ENCODE measurements around the gene NOL3.

The NOL3 gene

DNA sequence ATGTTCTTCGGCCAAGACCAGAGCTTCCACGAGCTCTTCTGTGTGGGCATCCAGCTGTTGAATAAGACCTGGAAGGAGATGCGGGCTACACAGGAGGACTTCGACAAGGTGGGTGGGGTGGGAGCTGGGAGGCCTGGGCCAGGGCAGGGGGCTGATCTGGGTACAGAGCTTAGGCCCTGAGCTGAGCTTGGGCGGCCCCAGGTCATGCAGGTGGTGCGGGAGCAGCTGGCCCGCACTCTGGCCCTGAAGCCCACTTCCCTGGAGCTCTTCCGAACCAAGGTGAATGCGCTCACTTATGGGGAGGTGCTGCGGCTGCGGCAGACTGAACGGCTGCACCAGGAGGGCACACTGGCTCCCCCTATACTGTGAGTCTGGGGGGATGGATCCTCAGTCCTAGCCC, 32.1 kb downstream of the NOL3 start:
- Histone ChIP-seq H3K4me3 (IDR thresholded peaks at IDR 0.05; ENCODE audit: insufficient read depth, low read depth, low read length) (no peak overlapping the region), H3K4me1 (ENCODE audit: low read depth, poor library complexity, severe bottlenecking) (no peaks in the 10 kb centered on the region), H3K4me2 (no peak overlapping the region), H2AFZ (ENCODE audit: low read depth) (no peak overlapping the region), H3K27me3 (ENCODE audit: insufficient read depth, low read depth) (no peaks in the 10 kb centered on the region), H3K79me2 (ENCODE audit: insufficient read depth, low read depth) (no peaks in the 10 kb centered on the region), H3K27ac (no peak overlapping the region), H4K20me1 (ENCODE audit: insufficient read depth) (no peaks in the 10 kb centered on the region), H3K36me3 (ENCODE audit: insufficient read depth) (no peaks in the 10 kb centered on the region), H3K9ac (no peak overlapping the region)
- TF ChIP-seq, protein P1, sequence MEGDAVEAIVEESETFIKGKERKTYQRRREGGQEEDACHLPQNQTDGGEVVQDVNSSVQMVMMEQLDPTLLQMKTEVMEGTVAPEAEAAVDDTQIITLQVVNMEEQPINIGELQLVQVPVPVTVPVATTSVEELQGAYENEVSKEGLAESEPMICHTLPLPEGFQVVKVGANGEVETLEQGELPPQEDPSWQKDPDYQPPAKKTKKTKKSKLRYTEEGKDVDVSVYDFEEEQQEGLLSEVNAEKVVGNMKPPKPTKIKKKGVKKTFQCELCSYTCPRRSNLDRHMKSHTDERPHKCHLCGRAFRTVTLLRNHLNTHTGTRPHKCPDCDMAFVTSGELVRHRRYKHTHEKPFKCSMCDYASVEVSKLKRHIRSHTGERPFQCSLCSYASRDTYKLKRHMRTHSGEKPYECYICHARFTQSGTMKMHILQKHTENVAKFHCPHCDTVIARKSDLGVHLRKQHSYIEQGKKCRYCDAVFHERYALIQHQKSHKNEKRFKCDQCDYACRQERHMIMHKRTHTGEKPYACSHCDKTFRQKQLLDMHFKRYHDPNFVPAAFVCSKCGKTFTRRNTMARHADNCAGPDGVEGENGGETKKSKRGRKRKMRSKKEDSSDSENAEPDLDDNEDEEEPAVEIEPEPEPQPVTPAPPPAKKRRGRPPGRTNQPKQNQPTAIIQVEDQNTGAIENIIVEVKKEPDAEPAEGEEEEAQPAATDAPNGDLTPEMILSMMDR (conservative IDR thresholded peaks at IDR 0.05; ENCODE audit: low read depth, low read length), result no peak

DNA sequence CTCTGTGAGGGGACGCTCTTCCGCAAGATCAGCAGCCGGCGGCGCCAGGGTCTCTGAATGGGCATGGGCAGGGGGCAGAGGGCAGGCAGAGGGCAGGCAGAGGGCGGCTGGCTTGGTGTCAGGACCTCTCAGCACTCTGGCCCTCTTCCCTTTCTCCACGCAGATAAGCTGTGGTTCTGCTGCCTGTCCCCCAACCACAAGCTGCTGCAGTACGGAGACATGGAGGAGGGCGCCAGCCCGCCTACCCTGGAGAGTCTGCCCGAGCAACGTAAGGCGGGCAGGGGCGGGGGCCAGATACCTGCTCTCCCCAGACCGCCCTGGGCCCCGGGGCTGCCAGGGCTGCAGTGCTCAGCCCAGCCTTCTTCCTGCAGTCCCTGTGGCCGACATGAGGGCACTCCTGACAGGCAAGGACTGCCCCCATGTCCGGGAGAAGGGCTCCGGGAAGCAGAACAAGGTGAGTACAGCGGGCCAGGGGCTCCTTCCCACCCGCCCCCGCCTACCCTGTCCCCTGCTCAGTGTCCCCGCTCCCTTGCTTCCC, 32.7 kb downstream of the NOL3 start:
- Histone ChIP-seq H3K27me3 (ENCODE audit: insufficient read depth, low read depth) (no peaks in the 10 kb centered on the region), H3K27ac (no peak overlapping the region), H2AFZ (ENCODE audit: low read depth) (no peak overlapping the region), H3K9ac (no peak overlapping the region), H3K4me1 (ENCODE audit: low read depth, poor library complexity, severe bottlenecking) (no peaks in the 10 kb centered on the region), H3K79me2 (ENCODE audit: insufficient read depth, low read depth) (no peaks in the 10 kb centered on the region), H4K20me1 (ENCODE audit: insufficient read depth) (no peaks in the 10 kb centered on the region), H3K4me2 (no peak overlapping the region), H3K36me3 (ENCODE audit: insufficient read depth) (no peaks in the 10 kb centered on the region), H3K4me3 (IDR thresholded peaks at IDR 0.05; ENCODE audit: insufficient read depth, low read depth, low read length) (no peak overlapping the region)
- TF ChIP-seq, protein P1 (conservative IDR thresholded peaks at IDR 0.05; ENCODE audit: low read depth, low read length), result no peak

DNA sequence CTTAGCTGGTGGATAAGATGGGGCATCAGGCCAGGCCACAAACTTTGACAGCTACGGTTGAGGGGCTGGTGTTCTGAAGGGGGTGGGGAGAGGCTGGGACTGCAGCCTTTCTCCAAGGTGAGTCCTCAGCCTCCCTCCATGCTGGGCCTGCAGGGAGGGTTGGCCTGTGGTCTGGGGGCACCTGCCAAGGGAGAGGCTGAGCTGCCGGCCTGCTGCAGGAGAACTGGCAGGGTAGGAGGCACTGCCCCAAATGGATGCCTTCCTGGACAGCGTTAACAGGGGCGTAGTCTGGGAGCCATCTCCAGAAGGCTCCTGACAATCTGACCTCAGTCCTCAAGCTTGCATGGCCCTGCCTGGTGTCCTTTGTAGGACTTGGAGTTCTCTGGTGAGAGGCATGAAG, 33.7 kb downstream of the NOL3 start:
- no peaks in the 10 kb centered on the region for H3K36me3 ChIP-seq (ENCODE audit: insufficient read depth)
- H3K9ac ChIP-seq, result no peak overlapping the region
- no peaks in the 10 kb centered on the region for H3K27me3 ChIP-seq (ENCODE audit: insufficient read depth, low read depth)

DNA sequence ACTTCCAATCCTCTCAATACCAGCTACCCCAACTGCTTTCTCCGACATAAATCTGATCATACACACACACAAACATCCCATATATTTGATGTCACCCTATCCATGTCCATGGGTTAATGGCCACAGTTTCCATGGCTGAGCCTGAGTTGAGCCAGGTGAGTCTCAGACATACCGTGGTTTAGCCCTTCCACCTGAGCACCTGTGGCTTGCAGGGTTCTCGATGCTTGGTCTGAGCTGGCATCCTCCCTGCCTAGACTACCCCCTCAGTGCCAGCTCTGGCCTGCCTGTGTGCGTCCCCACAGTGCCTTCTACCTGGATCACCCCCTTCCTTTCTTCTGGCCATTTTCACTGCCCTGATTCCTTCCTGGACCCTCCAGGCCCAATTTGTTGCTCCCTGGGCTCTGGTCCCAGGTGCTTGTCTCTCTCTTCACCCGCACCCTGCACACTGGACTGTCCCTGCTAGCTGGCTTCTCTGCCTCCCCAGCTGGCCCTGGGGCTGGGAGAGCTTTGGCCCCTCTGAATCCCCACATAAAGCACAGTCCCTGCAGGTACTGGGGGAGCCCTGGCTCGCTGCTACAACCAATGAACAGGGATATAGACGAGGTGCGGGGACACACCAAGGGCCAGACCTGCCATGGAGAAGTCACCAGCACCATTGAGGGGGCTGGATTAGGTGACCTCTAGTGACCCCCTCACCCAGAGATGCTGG, 35.9 kb downstream of the NOL3 start:
- Histone ChIP-seq H3K4me2 (no peak overlapping the region), H3K4me3 (IDR thresholded peaks at IDR 0.05; ENCODE audit: insufficient read depth, low read depth, low read length) (no peak overlapping the region), H4K20me1 (ENCODE audit: insufficient read depth) (no peaks in the 10 kb centered on the region), H3K27me3 (ENCODE audit: insufficient read depth, low read depth) (no peaks in the 10 kb centered on the region), H2AFZ (ENCODE audit: low read depth) (no peak overlapping the region), H3K27ac (no peak overlapping the region), H3K36me3 (ENCODE audit: insufficient read depth) (no peaks in the 10 kb centered on the region), H3K9ac (no peak overlapping the region), H3K79me2 (ENCODE audit: insufficient read depth, low read depth) (no peaks in the 10 kb centered on the region), H3K4me1 (ENCODE audit: low read depth, poor library complexity, severe bottlenecking) (no peaks in the 10 kb centered on the region)
- TF ChIP-seq, protein P1 (conservative IDR thresholded peaks at IDR 0.05; ENCODE audit: low read depth, low read length), result no peak

More for the DNA sequence above, 33.7 kb downstream of the NOL3 start:
- no peaks in the 10 kb centered on the region for H3K79me2 ChIP-seq (ENCODE audit: insufficient read depth, low read depth)
- H3K27ac ChIP-seq, result no peak overlapping the region
- no peak overlapping the region for H2AFZ ChIP-seq (ENCODE audit: low read depth)
- no peaks in the 10 kb centered on the region for H4K20me1 ChIP-seq (ENCODE audit: insufficient read depth)
- TF ChIP-seq, protein P1 (conservative IDR thresholded peaks at IDR 0.05; ENCODE audit: low read depth, low read length), result no peak
- no peak overlapping the region for H3K4me3 ChIP-seq (IDR thresholded peaks at IDR 0.05; ENCODE audit: insufficient read depth, low read depth, low read length)
- H3K4me2 ChIP-seq, result no peak overlapping the region
- no peaks in the 10 kb centered on the region for H3K4me1 ChIP-seq (ENCODE audit: low read depth, poor library complexity, severe bottlenecking)
